NCI-H1694 treated with DMSO at 0.1 percent for 48 hours (cell line): ENCODE measurements around the gene IGF2BP3.

Source experiments
- DNase-seq: peaks from one replicate; lab custom pipeline; 2025; lab: John Stamatoyannopoulos, UW

The IGF2BP3 gene

GRCh38 chr7:23472046-23472445, 1.8 kb upstream of the IGF2BP3 start:
- peak; percentile 68 for DNase-seq

- DNase-seq: peak; percentile 90
These were observed 992 bp upstream of the IGF2BP3 start for GRCh38 chr7:23471106-23471859.

- no peak for DNase-seq
These were observed 385 bp downstream of the IGF2BP3 start for GRCh38 chr7:23469961-23470250.

- DNase-seq: no peak
These were observed 936 bp downstream of the IGF2BP3 start for GRCh38 chr7:23469150-23469960.

GRCh38 chr7:23468526-23469149, 1.7 kb downstream of the IGF2BP3 start:
- no peak for DNase-seq

- no peak for DNase-seq
These were observed 2.3 kb downstream of the IGF2BP3 start for GRCh38 chr7:23467806-23468525.

GRCh38 chr7:23467291-23467805, 2.9 kb downstream of the IGF2BP3 start:
- no peak for DNase-seq

GRCh38 chr7:23462846-23463245, 7.4 kb downstream of the IGF2BP3 start:
- no peak for DNase-seq

GRCh38 chr7:23458044-23458443, 12.2 kb downstream of the IGF2BP3 start:
- DNase-seq: no peak

- no peak for DNase-seq
These were observed 14.2 kb downstream of the IGF2BP3 start for GRCh38 chr7:23456093-23456492.

- no peak for DNase-seq
These were observed 15.3 kb downstream of the IGF2BP3 start for GRCh38 chr7:23454881-23455526.

- DNase-seq: no peak
These were observed 19.8 kb downstream of the IGF2BP3 start for GRCh38 chr7:23450518-23450917.

- no peak for DNase-seq
These were observed 20.4 kb downstream of the IGF2BP3 start for GRCh38 chr7:23449941-23450340.

- no peak for DNase-seq
These were observed 25.0 kb downstream of the IGF2BP3 start for GRCh38 chr7:23445326-23445725.

- DNase-seq: no peak
These were observed 26.3 kb downstream of the IGF2BP3 start for GRCh38 chr7:23443974-23444373.

GRCh38 chr7:23438171-23438570, 32.1 kb downstream of the IGF2BP3 start:
- DNase-seq: no peak

- no peak for DNase-seq
These were observed 36.0 kb downstream of the IGF2BP3 start for GRCh38 chr7:23434147-23434917.

- no peak for DNase-seq
These were observed 38.5 kb downstream of the IGF2BP3 start for GRCh38 chr7:23431702-23432199.

- DNase-seq: no peak
These were observed 39.4 kb downstream of the IGF2BP3 start for GRCh38 chr7:23430893-23431259.

GRCh38 chr7:23426876-23427275, 43.4 kb downstream of the IGF2BP3 start:
- no peak for DNase-seq

- no peak for DNase-seq
These were observed 47.4 kb downstream of the IGF2BP3 start for GRCh38 chr7:23422909-23423308.
